Measurements from ENCODE around the gene CACNA1D.

CACNA1D gene

GRCh38 chr3:53739966-53740365, 245.6 kb downstream of the CACNA1D start:
- Histone ChIP-seq H3K4me1 (ENCODE audit: control insufficient read depth in 2 of 2, insufficient read depth in 1 of 2, low read depth in 1 of 2, low read length in 2 of 2) (no peaks in the 10 kb centered on the region), H3K9ac (ENCODE audit: low read depth, low read length, poor library complexity) (no peak overlapping the region), H3K14ac (ENCODE audit: low read length) (no peak overlapping the region), H2BK12ac (ENCODE audit: low read length) (no peak overlapping the region), H2BK5ac (ENCODE audit: low read length) (no peak overlapping the region), H2AFZ (ENCODE audit: low read length) (no peak overlapping the region), H2AK5ac (ENCODE audit: low read depth, low read length) (no peak overlapping the region), H3K18ac (ENCODE audit: low read length) (no peak overlapping the region), H2BK120ac (ENCODE audit: low read depth, low read length) (no peak overlapping the region), H3K9me3 (replicated peaks in 1 of 2; ENCODE audit: control insufficient read depth in 2 of 2, insufficient read depth in 1 of 2, low read depth in 1 of 2, low read length in 2 of 2) (no peaks in the 10 kb centered on the region), H2BK15ac (ENCODE audit: low read length) (no peak overlapping the region), H3K23ac (ENCODE audit: low read depth, low read length, poor library complexity) (no peak overlapping the region), H3K4ac (ENCODE audit: low read length) (no peak overlapping the region), H4K91ac (ENCODE audit: low read depth, low read length, poor library complexity) (no peak overlapping the region), H3K79me1 (ENCODE audit: low read depth, low read length) (no peaks in the 10 kb centered on the region), H3K36me3 (replicated peaks in 1 of 2; ENCODE audit: control insufficient read depth in 2 of 2, insufficient read depth in 2 of 2, low read length in 2 of 2) (no peaks in the 10 kb centered on the region), H3K4me2 (ENCODE audit: insufficient read depth, low read length, poor library complexity, severe bottlenecking) (no peak overlapping the region), H3K4me3 (ENCODE audit: low read length in 2 of 2) (no peak overlapping the region), H3K27ac (replicated peaks; ENCODE audit: low read length) (no peak overlapping the region), H4K8ac (ENCODE audit: low read depth, low read length) (no peak overlapping the region), H3K27me3 (ENCODE audit: control insufficient read depth in 3 of 3, insufficient read depth in 3 of 3, low read depth in 1 of 3, low read length in 3 of 3) (peaks cover 0 to 2% (median 0%) of the 10 kb centered on the region in 3 experiments)
- WGBS, 2 donors (ENCODE audit: extremely low coverage in 2 of 2, insufficient read length in 2 of 2, insufficient replicate concordance in 1 of 2), result no CpG with 5 or more reads among the region's 4 CpGs
- no peak for DNase-seq (ENCODE audit: low spot score)

- H3K9ac ChIP-seq (ENCODE audit: low read depth, low read length, poor library complexity), result no peak overlapping the region
- no peak overlapping the region for H3K4ac ChIP-seq (ENCODE audit: low read length)
- no peaks in the 10 kb centered on the region for H3K79me1 ChIP-seq (ENCODE audit: low read depth, low read length)
- no peak overlapping the region for H3K4me2 ChIP-seq (ENCODE audit: insufficient read depth, low read length, poor library complexity, severe bottlenecking)
- no peak overlapping the region for H3K27ac ChIP-seq (replicated peaks; ENCODE audit: low read length)
- no peaks in the 10 kb centered on the region for H3K9me3 ChIP-seq (replicated peaks in 1 of 2; ENCODE audit: control insufficient read depth in 2 of 2, insufficient read depth in 1 of 2, low read depth in 1 of 2, low read length in 2 of 2)
- H3K4me3 ChIP-seq (ENCODE audit: low read length in 2 of 2), result no peak overlapping the region
- no peak overlapping the region for H4K91ac ChIP-seq (ENCODE audit: low read depth, low read length, poor library complexity)
- H2BK12ac ChIP-seq (ENCODE audit: low read length), result no peak overlapping the region
- no peak overlapping the region for H3K18ac ChIP-seq (ENCODE audit: low read length)
- H4K8ac ChIP-seq (ENCODE audit: low read depth, low read length), result no peak overlapping the region
- no peak for DNase-seq (ENCODE audit: low spot score)
- H3K36me3 ChIP-seq (replicated peaks in 1 of 2; ENCODE audit: control insufficient read depth in 2 of 2, insufficient read depth in 2 of 2, low read length in 2 of 2), result no peaks in the 10 kb centered on the region
- H3K14ac ChIP-seq (ENCODE audit: low read length), result no peak overlapping the region
- no peaks in the 10 kb centered on the region for H3K4me1 ChIP-seq (ENCODE audit: control insufficient read depth in 2 of 2, insufficient read depth in 1 of 2, low read depth in 1 of 2, low read length in 2 of 2)
- no peak overlapping the region for H2BK5ac ChIP-seq (ENCODE audit: low read length)
- H2BK15ac ChIP-seq (ENCODE audit: low read length), result no peak overlapping the region
- no peak overlapping the region for H2AK5ac ChIP-seq (ENCODE audit: low read depth, low read length)
- no peak overlapping the region for H3K23ac ChIP-seq (ENCODE audit: low read depth, low read length, poor library complexity)
- no peaks in the 10 kb centered on the region for H3K27me3 ChIP-seq (ENCODE audit: control insufficient read depth in 3 of 3, insufficient read depth in 3 of 3, low read depth in 1 of 3, low read length in 3 of 3)
- H2BK120ac ChIP-seq (ENCODE audit: low read depth, low read length), result no peak overlapping the region
- WGBS, 2 donors (ENCODE audit: extremely low coverage in 2 of 2, insufficient read length in 2 of 2, insufficient replicate concordance in 1 of 2), result no CpG with 5 or more reads among the region's 4 CpGs
- H2AFZ ChIP-seq (ENCODE audit: low read length), result no peak overlapping the region
Measured at GRCh38 chr3:53740956-53741355, 246.5 kb downstream of the CACNA1D start.

GRCh38 chr3:53744351-53744750, 249.9 kb downstream of the CACNA1D start:
- H3K4me3 ChIP-seq (ENCODE audit: low read length in 2 of 2), result no peak overlapping the region
- H2BK15ac ChIP-seq (ENCODE audit: low read length), result no peak overlapping the region
- no peak overlapping the region for H3K23ac ChIP-seq (ENCODE audit: low read depth, low read length, poor library complexity)
- no peak overlapping the region for H4K91ac ChIP-seq (ENCODE audit: low read depth, low read length, poor library complexity)
- H3K18ac ChIP-seq (ENCODE audit: low read length), result no peak overlapping the region
- peak overlapping the region; percentile 2 for H3K9ac ChIP-seq (ENCODE audit: low read depth, low read length, poor library complexity)
- no peak overlapping the region for H4K8ac ChIP-seq (ENCODE audit: low read depth, low read length)
- no CpG with 5 or more reads among the region's 8 CpGs for WGBS, 2 donors (ENCODE audit: extremely low coverage in 2 of 2, insufficient read length in 2 of 2, insufficient replicate concordance in 1 of 2)
- H2BK120ac ChIP-seq (ENCODE audit: low read depth, low read length), result no peak overlapping the region
- H2AFZ ChIP-seq (ENCODE audit: low read length), result no peak overlapping the region
- no peak overlapping the region for H2BK5ac ChIP-seq (ENCODE audit: low read length)
- no peaks in the 10 kb centered on the region for H3K4me1 ChIP-seq (ENCODE audit: control insufficient read depth in 2 of 2, insufficient read depth in 1 of 2, low read depth in 1 of 2, low read length in 2 of 2)
- H3K27me3 ChIP-seq (ENCODE audit: control insufficient read depth in 3 of 3, insufficient read depth in 3 of 3, low read depth in 1 of 3, low read length in 3 of 3), result no peaks in the 10 kb centered on the region
- no peak overlapping the region for H2AK5ac ChIP-seq (ENCODE audit: low read depth, low read length)
- no peak for DNase-seq (ENCODE audit: low spot score)
- H3K14ac ChIP-seq (ENCODE audit: low read length), result no peak overlapping the region
- H3K36me3 ChIP-seq (replicated peaks in 1 of 2; ENCODE audit: control insufficient read depth in 2 of 2, insufficient read depth in 2 of 2, low read length in 2 of 2), result no peaks in the 10 kb centered on the region
- no peak overlapping the region for H3K4me2 ChIP-seq (ENCODE audit: insufficient read depth, low read length, poor library complexity, severe bottlenecking)
- no peak overlapping the region for H3K27ac ChIP-seq (replicated peaks; ENCODE audit: low read length)
- H3K79me1 ChIP-seq (ENCODE audit: low read depth, low read length), result no peaks in the 10 kb centered on the region
- H3K4ac ChIP-seq (ENCODE audit: low read length), result no peak overlapping the region
- H3K9me3 ChIP-seq (replicated peaks in 1 of 2; ENCODE audit: control insufficient read depth in 2 of 2, insufficient read depth in 1 of 2, low read depth in 1 of 2, low read length in 2 of 2), result no peaks in the 10 kb centered on the region
- no peak overlapping the region for H2BK12ac ChIP-seq (ENCODE audit: low read length)

GRCh38 chr3:53747559-53747958, 253.1 kb downstream of the CACNA1D start:
- H2BK12ac ChIP-seq (ENCODE audit: low read length), result no peak overlapping the region
- no peak overlapping the region for H2BK15ac ChIP-seq (ENCODE audit: low read length)
- no peak overlapping the region for H3K9ac ChIP-seq (ENCODE audit: low read depth, low read length, poor library complexity)
- no peak overlapping the region for H3K14ac ChIP-seq (ENCODE audit: low read length)
- no peaks in the 10 kb centered on the region for H3K4me1 ChIP-seq (ENCODE audit: control insufficient read depth in 2 of 2, insufficient read depth in 1 of 2, low read depth in 1 of 2, low read length in 2 of 2)
- no peak overlapping the region for H3K4me2 ChIP-seq (ENCODE audit: insufficient read depth, low read length, poor library complexity, severe bottlenecking)
- no peak overlapping the region for H3K27ac ChIP-seq (replicated peaks; ENCODE audit: low read length)
- DNase-seq (ENCODE audit: low spot score), result no peak
- no CpG with 5 or more reads among the region's 4 CpGs for WGBS, 2 donors (ENCODE audit: extremely low coverage in 2 of 2, insufficient read length in 2 of 2, insufficient replicate concordance in 1 of 2)
- no peak overlapping the region for H2AFZ ChIP-seq (ENCODE audit: low read length)
- H2BK120ac ChIP-seq (ENCODE audit: low read depth, low read length), result no peak overlapping the region
- no peak overlapping the region for H3K4ac ChIP-seq (ENCODE audit: low read length)
- no peaks in the 10 kb centered on the region for H3K79me1 ChIP-seq (ENCODE audit: low read depth, low read length)
- H2BK5ac ChIP-seq (ENCODE audit: low read length), result no peak overlapping the region
- no peak overlapping the region for H4K8ac ChIP-seq (ENCODE audit: low read depth, low read length)
- no peaks in the 10 kb centered on the region for H3K27me3 ChIP-seq (ENCODE audit: control insufficient read depth in 3 of 3, insufficient read depth in 3 of 3, low read depth in 1 of 3, low read length in 3 of 3)
- no peaks in the 10 kb centered on the region for H3K9me3 ChIP-seq (replicated peaks in 1 of 2; ENCODE audit: control insufficient read depth in 2 of 2, insufficient read depth in 1 of 2, low read depth in 1 of 2, low read length in 2 of 2)
- H4K91ac ChIP-seq (ENCODE audit: low read depth, low read length, poor library complexity), result no peak overlapping the region
- no peak overlapping the region for H3K18ac ChIP-seq (ENCODE audit: low read length)
- H3K36me3 ChIP-seq (replicated peaks in 1 of 2; ENCODE audit: control insufficient read depth in 2 of 2, insufficient read depth in 2 of 2, low read length in 2 of 2), result no peaks in the 10 kb centered on the region
- H3K23ac ChIP-seq (ENCODE audit: low read depth, low read length, poor library complexity), result no peak overlapping the region
- H2AK5ac ChIP-seq (ENCODE audit: low read depth, low read length), result no peak overlapping the region
- H3K4me3 ChIP-seq (ENCODE audit: low read length in 2 of 2), result no peak overlapping the region

Data from neuronal stem cell (in vitro differentiated cells).